Ovary (tissue), 3 donors: Measurements from ENCODE around the gene PELO.

Source experiments
- CTCF ChIP-seq, 3 donors: fragments of 450-650 bp in 2 of 3; fragments of 200-600 bp in 1 of 3; IDR thresholded peaks; one replicate each; pipeline versions ENCODE4 v1.5.1 to v1.8.0; 2016 to 2022; ENCODE audit warnings: antibody characterized with exemption in 3 of 3, mild to moderate bottlenecking in 1 of 3
- EP300 ChIP-seq: sonication (generic); formaldehyde crosslinking; IDR thresholded peaks from one replicate; pipeline ENCODE4 v1.6.1; 2017; ENCODE audit warnings: antibody characterized with exemption
- POLR2A ChIP-seq: fragments of 450-650 bp; IDR thresholded peaks from one replicate; pipeline ENCODE4 v1.6.1; 2017; ENCODE audit warnings: antibody characterized with exemption, mild to moderate bottlenecking, moderate library complexity
- donor health status: DM: no; HTN: no; CAD: no.

- TF ChIP-seq CTCF (IDR thresholded peaks at IDR 0.05) (no peak), EP300 (no peak), POLR2A (no peak)
Observed at GRCh38 chr5:52786949-52787599, 642 bp upstream of the PELO start.
